DLD1 (cell line): Measurements from ENCODE around the gene PTTG2.
"Not testable (repeated sequence)": the region's sequence is repeated elsewhere in the genome, so short reads cannot be mapped to it uniquely, and the experiment has no call there.

Source experiments
- in situ Hi-C: cut with HindIII; loops from 2 replicates; pipeline ENCODE4 v1.10.0; 2017; ENCODE audit warnings: low sequenced_read_pairs

Gene PTTG2

GRCh38 chr4:37960098-37960497 lies at the start of gene PTTG2:
Gene PTTG2, plus strand, starts transcription at chr4:37960398. Its CDS starts 37 bp downstream, at chr4:37960435.
- in situ Hi-C loops, result no loop called here

- in situ Hi-C loops, result no loop called here
Observed at GRCh38 chr4:37914539-37914938, 45.7 kb upstream of the PTTG2 start.

GRCh38 chr4:37917388-37917787 lies 42.8 kb upstream of the PTTG2 start:
- in situ Hi-C loops, result no loop called here

- in situ Hi-C loops, result no loop called here
Observed at GRCh38 chr4:37918653-37919052, 41.5 kb upstream of the PTTG2 start.

- in situ Hi-C loops, result no loop called here
Observed at GRCh38 chr4:37922328-37922727, 37.9 kb upstream of the PTTG2 start.

GRCh38 chr4:37923089-37923488 lies 37.1 kb upstream of the PTTG2 start:
- in situ Hi-C loops, result not testable (repeated sequence)

GRCh38 chr4:37924946-37925345 lies 35.3 kb upstream of the PTTG2 start:
- in situ Hi-C loops, result no loop called here

- in situ Hi-C loops, result no loop called here
Observed at GRCh38 chr4:37927434-37927833, 32.8 kb upstream of the PTTG2 start.

- in situ Hi-C loops, result no loop called here
Observed at GRCh38 chr4:37928426-37929416, 31.5 kb upstream of the PTTG2 start.

GRCh38 chr4:37934096-37934495 lies 26.1 kb upstream of the PTTG2 start:
- in situ Hi-C loops, result no loop called here

- in situ Hi-C loops, result no loop called here
Observed at GRCh38 chr4:37934609-37935008, 25.6 kb upstream of the PTTG2 start.

- in situ Hi-C loops, result no loop called here
Observed at GRCh38 chr4:37935026-37935425, 25.2 kb upstream of the PTTG2 start.

- in situ Hi-C loops, result no loop called here
Observed at GRCh38 chr4:37936889-37937498, 23.2 kb upstream of the PTTG2 start.

- in situ Hi-C loops, result no loop called here
Observed at GRCh38 chr4:37938208-37938607, 22.0 kb upstream of the PTTG2 start.

- in situ Hi-C loops, result no loop called here
Observed at GRCh38 chr4:37946503-37947179, 13.6 kb upstream of the PTTG2 start.

GRCh38 chr4:37948542-37948941 lies 11.7 kb upstream of the PTTG2 start:
- in situ Hi-C loops, result no loop called here

- in situ Hi-C loops, result no loop called here
Observed at GRCh38 chr4:37949636-37950426, 10.4 kb upstream of the PTTG2 start.

GRCh38 chr4:37951461-37952352 lies 8.5 kb upstream of the PTTG2 start:
- in situ Hi-C loops, result no loop called here

GRCh38 chr4:37953156-37953555 lies 7.0 kb upstream of the PTTG2 start:
- in situ Hi-C loops, result no loop called here
